GM12878 (cell line): ENCODE measurements around the gene SNRNP27. TPM values are rescaled to one million over a fixed set of nuclear protein-coding genes. Genes with fewer than 3 reads are reported as not detected.

ENCODE experiments used
- ATAC-seq: fragments of 200-7000 bp; cut with Tn5 transposase; 3 replicates; pipeline ENCODE4 v1.9.1; 2020; ENCODE audit warnings: mild to moderate bottlenecking, moderate library complexity
- BruUV-seq: library from RNA; stranded (reverse); fragments of 400-500 nt; replicated peaks from 2 replicates; lab custom pipeline; 2021; lab: Mats Ljungman, UMichigan
- CTCF ChIA-PET: fragments of 300-600 bp; sonication (Branson Sonifier 250); formaldehyde crosslinking; extraction: SDS; loops from one replicate; lab custom pipeline; 2021; ENCODE audit warnings: inconsistent platforms; lab: Yijun Ruan, JAX
- POLR2A ChIA-PET: fragments of 350-600 bp; formaldehyde crosslinking; extraction: SDS; loops from one replicate; lab custom pipeline; 2021; ENCODE audit warnings: inconsistent platforms; lab: Charles Lee
- RAD21 ChIA-PET: fragments of 300-600 bp; sonication (Branson Sonifier 250); formaldehyde crosslinking; loops from one replicate; lab custom pipeline; 2023; ENCODE audit warnings: antibody characterized with exemption; ENCODE audit not compliant: unreplicated experiment; lab: Charles Lee
- SMC1A ChIA-PET: fragments of 300-600 bp; sonication (Branson Sonifier 250); formaldehyde crosslinking; loops from one replicate; lab custom pipeline; 2023; ENCODE audit not compliant: unreplicated experiment, uncharacterized antibody; lab: Charles Lee
- DNase-seq: peaks from one replicate; pipeline ENCODE4 v3.0.0-alpha.2; 2011; ENCODE audit warnings: low read depth, low spot score
- FAIRE-seq: peaks from 3 replicates; lab custom pipeline; 2011; peaks lifted over from hg19 to GRCh38; lab: Jason Lieb, UNC
- H2AFZ ChIP-seq: 2 replicates; pipeline ENCODE4 v1.6.0; 2011; ENCODE audit warnings: low read depth, low read length, control low read depth; ENCODE audit not compliant: control insufficient read depth
- H3K27ac ChIP-seq: 2 replicates; pipeline ENCODE4 v1.5.1; 2011; ENCODE audit warnings: control low read depth; ENCODE audit not compliant: control insufficient read depth, insufficient read depth
- H3K27me3 ChIP-seq, 2 experiments: replicated peaks in 1 of 2; 2 replicates each; pipeline versions ENCODE4 v1.6.0 to v1.6.1; 2011; ENCODE audit warnings: low read length in 1 of 2; ENCODE audit not compliant: control insufficient read depth in 2 of 2, insufficient read depth in 2 of 2
- H3K36me3 ChIP-seq, 2 experiments: 2 replicates each; pipeline ENCODE4 v1.5.1; 2011; ENCODE audit warnings: low read length in 1 of 2; ENCODE audit not compliant: control insufficient read depth in 2 of 2, insufficient read depth in 2 of 2
- H3K4me1 ChIP-seq: 2 replicates; pipeline ENCODE4 v1.6.1; 2011; ENCODE audit warnings: mild to moderate bottlenecking, low read length, moderate library complexity, mixed read lengths; ENCODE audit not compliant: control insufficient read depth, insufficient read depth
- H3K4me2 ChIP-seq: 2 replicates; pipeline ENCODE4 v1.6.0; 2011; ENCODE audit warnings: control low read depth; ENCODE audit not compliant: control insufficient read depth, insufficient read depth
- H3K4me3 ChIP-seq: fragments of 200-600 bp; sonication (generic); 2 replicates; pipeline ENCODE4 v1.5.1; 2016
- H3K79me2 ChIP-seq: 2 replicates; pipeline ENCODE4 v1.6.0; 2011; ENCODE audit warnings: low read length; ENCODE audit not compliant: control insufficient read depth, insufficient read depth
- H3K9ac ChIP-seq: 2 replicates; pipeline ENCODE4 v1.8.0; 2011; ENCODE audit warnings: low read length, control low read depth, mixed read lengths; ENCODE audit not compliant: control insufficient read depth, insufficient read depth
- H3K9me3 ChIP-seq: replicated peaks from 3 replicates; pipeline ENCODE4 v1.5.1; 2011; ENCODE audit warnings: mild to moderate bottlenecking, low read length; ENCODE audit not compliant: control insufficient read depth, insufficient read depth
- H4K20me1 ChIP-seq: 2 replicates; pipeline ENCODE4 v1.6.0; 2011; ENCODE audit not compliant: control insufficient read depth, insufficient read depth
- BACH1 ChIP-seq: fragments of 450-650 bp; IDR thresholded peaks from 2 replicates; pipeline ENCODE4 v1.6.1; 2017; ENCODE audit warnings: mild to moderate bottlenecking, borderline replicate concordance
- BMI1 ChIP-seq: fragments of 450-650 bp; IDR thresholded peaks from 2 replicates; pipeline ENCODE4 v1.6.1; 2016; ENCODE audit warnings: mild to moderate bottlenecking, moderate library complexity, borderline replicate concordance
- CTCF ChIP-seq, 3 experiments: IDR thresholded peaks in 2 of 3; conservative IDR thresholded peaks in 1 of 3; 2 replicates each; pipeline ENCODE4 v1.5.1; 2011; ENCODE audit warnings: low read depth in 3 of 3, low read length in 3 of 3, mild to moderate bottlenecking in 3 of 3, control low read depth in 2 of 3, moderate library complexity in 2 of 3, inconsistent platforms in 1 of 3, mixed read lengths in 1 of 3; ENCODE audit not compliant: control insufficient read depth in 2 of 3, insufficient read depth in 1 of 3; ENCODE audit errors: extremely low read depth in 1 of 3
- E4F1 ChIP-seq: fragments of 450-650 bp; IDR thresholded peaks from 2 replicates; pipeline ENCODE4 v1.6.1; 2018; ENCODE audit warnings: borderline replicate concordance, mild to moderate bottlenecking; ENCODE audit not compliant: partially characterized antibody
- ESRRA ChIP-seq: IDR thresholded peaks from 2 replicates; pipeline ENCODE4 v1.6.1; 2012; ENCODE audit warnings: mild to moderate bottlenecking, low read length, improper control_type of control experiment
- FOS ChIP-seq: IDR thresholded peaks from 3 replicates; pipeline ENCODE4 v1.6.1; 2011; ENCODE audit warnings: borderline replicate concordance; ENCODE audit not compliant: insufficient read length; ENCODE audit errors: extremely low read depth
- HDAC6 ChIP-seq: fragments of 200-600 bp; sonication (generic); IDR thresholded peaks from one replicate; pipeline ENCODE4 v1.8.0; 2017; ENCODE audit warnings: antibody characterized with exemption; ENCODE audit not compliant: unreplicated experiment
- IRF3 ChIP-seq: fragments of 450-650 bp; IDR thresholded peaks from 2 replicates; pipeline ENCODE4 v1.6.1; 2014; ENCODE audit warnings: mild to moderate bottlenecking
- MEF2A ChIP-seq: IDR thresholded peaks from 2 replicates; pipeline ENCODE4 v1.6.1; 2011; ENCODE audit warnings: low read depth, mild to moderate bottlenecking, low read length, moderate library complexity; ENCODE audit not compliant: insufficient read depth
- PAX8 ChIP-seq: fragments of 450-650 bp; IDR thresholded peaks from 2 replicates; pipeline ENCODE4 v1.6.1; 2017; ENCODE audit warnings: mild to moderate bottlenecking, moderate library complexity
- PML ChIP-seq: IDR thresholded peaks from 2 replicates; pipeline ENCODE4 v1.6.1; 2012; ENCODE audit warnings: low read length, inconsistent platforms
- POLR2AphosphoS2 ChIP-seq: IDR thresholded peaks from 2 replicates; pipeline ENCODE4 v1.6.1; 2011; ENCODE audit warnings: low read depth, mild to moderate bottlenecking, low read length, improper control_type of control experiment, moderate library complexity
- RELA ChIP-seq: fragments of 450-650 bp; IDR thresholded peaks from 2 replicates; pipeline ENCODE4 v1.8.0; 2014; ENCODE audit warnings: borderline replicate concordance; ENCODE audit not compliant: partially characterized antibody
- SREBF2 ChIP-seq: IDR thresholded peaks from 2 replicates; pipeline ENCODE4 v1.6.1; 2012; ENCODE audit warnings: mild to moderate bottlenecking, low read length
- TAF1 ChIP-seq: IDR thresholded peaks from 2 replicates; pipeline ENCODE4 v1.6.1; 2011; ENCODE audit warnings: mild to moderate bottlenecking, low read depth, low read length, borderline replicate concordance
- TBL1XR1 ChIP-seq: IDR thresholded peaks from 2 replicates; pipeline ENCODE4 v1.6.1; 2012; ENCODE audit warnings: low read depth, low read length, improper control_type of control experiment
- ZNF622 ChIP-seq: fragments of 450-650 bp; IDR thresholded peaks from 2 replicates; pipeline ENCODE4 v1.6.1; 2017; ENCODE audit warnings: mild to moderate bottlenecking, inconsistent platforms
- ZSCAN29 ChIP-seq: fragments of 450-650 bp; IDR thresholded peaks from 2 replicates; pipeline ENCODE4 v1.6.1; 2017; ENCODE audit warnings: mild to moderate bottlenecking, moderate library complexity
- WGBS: methylation state at CpG from one replicate; pipeline ENCODE4 v1.1.6; 2016; ENCODE audit warnings: low lambda C conversion rate; ENCODE audit not compliant: insufficient replicate concordance, insufficient coverage; ENCODE audit errors: missing lambda C conversion rate; 5-methylcytosine and 5-hydroxymethylcytosine counted together
- in situ Hi-C: fragments of 300-500 bp; cut with MboI; formaldehyde crosslinking; loops from 9 replicates; pipeline ENCODE4 v1.14.3; 2018; ENCODE audit warnings: mixed read lengths
- intact Hi-C: fragments of 100-400 bp; cut with micrococcal nuclease; formaldehyde crosslinking; loops from one replicate; pipeline ENCODE4 v1.14.2; 2022; ENCODE audit not compliant: unreplicated experiment
- polyA plus RNA-seq, 11 experiments: library from polyadenylated mRNA; depleted of rRNA in 4 of 11; unstranded in 6 of 11; stranded (reverse) in 5 of 11; fragments of >200 nt; fragmentation: Nextera tagmentation in 4 of 11; fragmentation: Illumina TruSeq in 1 of 11; extraction: Ambion mirVana in 4 of 11; extraction: Trizol in 1 of 11; gene quantifications; 1 replicate in 1 of 11; 2 replicates in 10 of 11; pipeline versions ENCODE4 v1.2.1 to v1.2.3, GENCODE V29; 2011 to 2016; ENCODE audit warnings: inconsistent platforms in 2 of 11, missing spikeins in 2 of 11, low read depth in 1 of 11
- total RNA-seq, 4 experiments: library from RNA; depleted of rRNA in 3 of 4; stranded (reverse); fragments of >200 nt in 3 of 4; fragmentation: Illumina TruSeq in 1 of 4; extraction: Trizol in 1 of 4; gene quantifications; 2 replicates each; pipeline versions ENCODE4 v1.2.1 to v1.2.3, GENCODE V29; 2013 to 2021

SNRNP27 gene
- total and polyA plus RNA-seq, 10 of the 15 experiments (the other 5 are each of a cell fraction or from before 2014, with no cell fraction given): 30.6 to 89.5 (median 49.2) TPM

GRCh38 chr2:69888451-69888850, 5.3 kb upstream of the SNRNP27 start:
- no peaks in the 10 kb centered on the region for H4K20me1 ChIP-seq
- no peak overlapping the region for H3K4me3 ChIP-seq
- FAIRE-seq (peak; percentile 31), DNase-seq (no peak), ATAC-seq (no peak)
- H3K27me3 ChIP-seq: no peaks in the 10 kb centered on the region
- no TSS peak for BruUV-seq
- no peaks in the 10 kb centered on the region for H3K36me3 ChIP-seq
- ChIA-PET SMC1A (interaction anchor here (1.1 kb wide), 1 partner anchor 227 kb away, joined by 3 read pairs; no protein-coding TSS in a partner anchor), POLR2A (interaction anchor here (0.7 kb wide), 1 partner anchor 339 kb away, joined by 4 read pairs; no protein-coding TSS in a partner anchor), CTCF (interaction anchor here (0.9 to 1.0 kb wide), 2 partner anchors 19 to 158 kb away, joined by 3 read pairs; no protein-coding TSS in a partner anchor), RAD21 (no interaction called here)
- no peaks in the 10 kb centered on the region; the same call in 1 of the 2 replicates for H3K79me2 ChIP-seq
- no peak overlapping the region for H2AFZ ChIP-seq
- H3K4me1 ChIP-seq: no peaks in the 10 kb centered on the region
- H3K4me2 ChIP-seq: no peak overlapping the region
- H3K9ac ChIP-seq: no peak overlapping the region
- H3K9me3 ChIP-seq: no peaks in the 10 kb centered on the region
- intact Hi-C loops: no loop called here
- no peak overlapping the region for H3K27ac ChIP-seq
- WGBS: 73% methylated on average over 4 of the region's 4 CpGs
- in situ Hi-C loops: no loop called here
- no peak for TF ChIP-seq TAF1
- no peak for TF ChIP-seq POLR2AphosphoS2
- no peak for TF ChIP-seq PML
- TF ChIP-seq FOS: no peak
- no peak for TF ChIP-seq E4F1
- TF ChIP-seq BMI1: no peak
- no peak for TF ChIP-seq BACH1
- no peak for TF ChIP-seq SREBF2
- no peak for TF ChIP-seq PAX8
- TF ChIP-seq TBL1XR1: no peak
- TF ChIP-seq IRF3: no peak
- no peak for TF ChIP-seq ZSCAN29
- no peak for TF ChIP-seq RELA
- no peak for TF ChIP-seq MEF2A
- TF ChIP-seq ZNF622: no peak
- no peak for TF ChIP-seq ESRRA
- TF ChIP-seq HDAC6: no peak
- TF ChIP-seq CTCF (IDR thresholded peaks at IDR 0.05 in 2 of 3, conservative IDR thresholded peaks at IDR 0.05 in 1 of 3; ENCODE audit: control insufficient read depth in 2 of 3, extremely low read depth in 1 of 3, insufficient read depth in 1 of 3, low read depth in 3 of 3, low read length in 3 of 3): no peak
